Esophagus muscularis mucosa (tissue), 4 donors: ENCODE data around the gene NAA40.

ENCODE experiments used
- EP300 ChIP-seq: sonication (generic); formaldehyde crosslinking; IDR thresholded peaks from one replicate; pipeline ENCODE4 v1.6.1; 2017; ENCODE audit warnings: antibody characterized with exemption
- POLR2A ChIP-seq: fragments of 450-650 bp; IDR thresholded peaks from one replicate; pipeline ENCODE4 v1.6.1; 2017; ENCODE audit warnings: antibody characterized with exemption, moderate library complexity, mild to moderate bottlenecking, low read depth
- POLR2AphosphoS5 ChIP-seq, 2 donors: sonication (generic); formaldehyde crosslinking; IDR thresholded peaks; one replicate each; pipeline ENCODE4 v1.6.1; 2017; ENCODE audit warnings: antibody characterized with exemption in 2 of 2
- TF ChIP-seq, protein P1 (sequence below), 3 experiments: fragments of 200-600 bp in 2 of 3; fragments of 450-650 bp in 1 of 3; sonication (generic) in 2 of 3; IDR thresholded peaks; one replicate each; pipeline ENCODE4 v1.5.1; 2017 to 2019; ENCODE audit warnings: antibody characterized with exemption in 3 of 3, mild to moderate bottlenecking in 2 of 3, moderate library complexity in 1 of 3

DNA sequence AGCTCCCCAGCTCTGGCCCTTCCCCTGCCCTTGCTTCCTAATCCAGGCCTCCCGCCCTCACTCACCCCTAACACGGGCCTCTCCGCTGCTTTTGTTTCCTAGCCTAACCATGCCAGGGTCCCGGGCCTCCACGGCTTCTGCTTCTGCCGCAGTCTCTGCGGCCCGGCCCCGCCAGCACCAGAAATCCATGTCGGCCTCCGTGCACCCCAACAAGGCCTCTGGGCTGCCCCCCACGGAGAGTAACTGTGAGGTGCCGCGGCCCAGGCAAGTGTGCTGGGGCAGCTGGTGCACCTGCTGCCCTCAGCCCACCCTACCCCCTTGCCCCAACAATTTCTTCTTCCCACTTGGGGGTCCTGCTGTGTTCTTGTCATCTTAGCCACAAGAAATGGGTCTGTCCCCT lies 34.9 kb upstream of the NAA40 start:
- TF ChIP-seq, protein P1, sequence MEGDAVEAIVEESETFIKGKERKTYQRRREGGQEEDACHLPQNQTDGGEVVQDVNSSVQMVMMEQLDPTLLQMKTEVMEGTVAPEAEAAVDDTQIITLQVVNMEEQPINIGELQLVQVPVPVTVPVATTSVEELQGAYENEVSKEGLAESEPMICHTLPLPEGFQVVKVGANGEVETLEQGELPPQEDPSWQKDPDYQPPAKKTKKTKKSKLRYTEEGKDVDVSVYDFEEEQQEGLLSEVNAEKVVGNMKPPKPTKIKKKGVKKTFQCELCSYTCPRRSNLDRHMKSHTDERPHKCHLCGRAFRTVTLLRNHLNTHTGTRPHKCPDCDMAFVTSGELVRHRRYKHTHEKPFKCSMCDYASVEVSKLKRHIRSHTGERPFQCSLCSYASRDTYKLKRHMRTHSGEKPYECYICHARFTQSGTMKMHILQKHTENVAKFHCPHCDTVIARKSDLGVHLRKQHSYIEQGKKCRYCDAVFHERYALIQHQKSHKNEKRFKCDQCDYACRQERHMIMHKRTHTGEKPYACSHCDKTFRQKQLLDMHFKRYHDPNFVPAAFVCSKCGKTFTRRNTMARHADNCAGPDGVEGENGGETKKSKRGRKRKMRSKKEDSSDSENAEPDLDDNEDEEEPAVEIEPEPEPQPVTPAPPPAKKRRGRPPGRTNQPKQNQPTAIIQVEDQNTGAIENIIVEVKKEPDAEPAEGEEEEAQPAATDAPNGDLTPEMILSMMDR (IDR thresholded peaks at IDR 0.05) = no peak
- no peak for TF ChIP-seq POLR2A
- no peak for TF ChIP-seq POLR2AphosphoS5 (IDR thresholded peaks at IDR 0.05)
- no peak for TF ChIP-seq EP300
